H9 (cell line): ENCODE data around the gene LCP1. TPM values are rescaled to one million over a fixed set of nuclear protein-coding genes. Genes with fewer than 3 reads are reported as not detected.

Experiments used
- DNase-seq: peaks from one replicate; pipeline ENCODE4 v3.0.0-alpha.2; 2017
- H2AFZ ChIP-seq: one replicate; pipeline ENCODE4 v1.6.1; 2013; ENCODE audit warnings: mild to moderate bottlenecking, low read length, control low read depth, moderate library complexity
- H2AK5ac ChIP-seq: 2 replicates; pipeline ENCODE4 v1.6.1; 2013; ENCODE audit warnings: low read length, control low read depth, mixed read lengths; ENCODE audit not compliant: insufficient read length
- H2BK120ac ChIP-seq: one replicate; pipeline ENCODE4 v1.6.1; 2013; ENCODE audit warnings: low read depth, mild to moderate bottlenecking, low read length, control low read depth, inconsistent platforms; ENCODE audit not compliant: poor library complexity, severe bottlenecking
- H2BK12ac ChIP-seq: 2 replicates; pipeline ENCODE4 v1.6.1; 2013; ENCODE audit warnings: low read length, control low read depth, mixed read lengths, low read depth; ENCODE audit not compliant: insufficient read length
- H2BK15ac ChIP-seq: 2 replicates; pipeline ENCODE4 v1.6.1; 2013; ENCODE audit warnings: low read depth, low read length, control low read depth
- H2BK20ac ChIP-seq: one replicate; pipeline ENCODE4 v1.6.1; 2013; ENCODE audit warnings: low read depth, mild to moderate bottlenecking, low read length, control low read depth, inconsistent platforms; ENCODE audit not compliant: poor library complexity, severe bottlenecking
- H2BK5ac ChIP-seq: 2 replicates; pipeline ENCODE4 v1.6.1; 2013; ENCODE audit warnings: low read length, control low read depth, mixed read lengths; ENCODE audit not compliant: insufficient read length
- H3K14ac ChIP-seq: 2 replicates; pipeline ENCODE4 v1.6.1; 2013; ENCODE audit warnings: low read length, control low read depth; ENCODE audit not compliant: insufficient read depth
- H3K18ac ChIP-seq: 2 replicates; pipeline ENCODE4 v1.6.1; 2013; ENCODE audit warnings: low read depth, mild to moderate bottlenecking, mixed read lengths, low read length, control low read depth; ENCODE audit not compliant: insufficient read length
- H3K23ac ChIP-seq: 2 replicates; pipeline ENCODE4 v1.6.1; 2013; ENCODE audit warnings: low read length, control low read depth, mixed read lengths, low read depth; ENCODE audit not compliant: insufficient read length
- H3K23me2 ChIP-seq: 2 replicates; pipeline ENCODE4 v1.6.1; 2013; ENCODE audit warnings: low read depth, mild to moderate bottlenecking, mixed read lengths, low read length, control low read depth; ENCODE audit not compliant: insufficient read length, poor library complexity, severe bottlenecking
- H3K27ac ChIP-seq: 2 replicates; pipeline ENCODE4 v1.5.1; 2013; ENCODE audit warnings: low read length, control low read depth, mixed read lengths, low read depth; ENCODE audit not compliant: insufficient read length
- H3K27me3 ChIP-seq: 2 replicates; pipeline ENCODE4 v1.6.1; 2013; ENCODE audit warnings: low read length, control low read depth, inconsistent platforms; ENCODE audit not compliant: insufficient read depth
- H3K4ac ChIP-seq: 2 replicates; pipeline ENCODE4 v1.6.1; 2013; ENCODE audit warnings: low read depth, mild to moderate bottlenecking, control low read depth, inconsistent platforms, low read length, moderate library complexity
- H3K4me1 ChIP-seq: 2 replicates; pipeline ENCODE4 v1.6.1; 2013; ENCODE audit warnings: low read length, control low read depth, inconsistent platforms; ENCODE audit not compliant: insufficient read depth
- H3K4me2 ChIP-seq: 2 replicates; pipeline ENCODE4 v1.6.1; 2013; ENCODE audit warnings: low read length, control low read depth, mixed read lengths; ENCODE audit not compliant: insufficient read length, insufficient read depth
- H3K56ac ChIP-seq: 2 replicates; pipeline ENCODE4 v1.6.1; 2013; ENCODE audit warnings: low read depth, mild to moderate bottlenecking, mixed read lengths, low read length, control low read depth; ENCODE audit not compliant: insufficient read length
- H3K79me1 ChIP-seq: 2 replicates; pipeline ENCODE4 v1.6.1; 2013; ENCODE audit warnings: low read depth, mild to moderate bottlenecking, moderate library complexity, low read length, control low read depth, inconsistent platforms; ENCODE audit not compliant: insufficient read depth, poor library complexity, severe bottlenecking
- H3K79me2 ChIP-seq: 2 replicates; pipeline ENCODE4 v1.6.1; 2013; ENCODE audit warnings: low read length, control low read depth, inconsistent platforms; ENCODE audit not compliant: insufficient read depth
- H3K9ac ChIP-seq: 2 replicates; pipeline ENCODE4 v1.6.1; 2013; ENCODE audit warnings: low read length, control low read depth, mixed read lengths; ENCODE audit not compliant: insufficient read length; ENCODE audit errors: extremely low read depth
- H3K9me3 ChIP-seq: one replicate; pipeline ENCODE4 v1.6.1; 2013; ENCODE audit warnings: low read depth, low read length, inconsistent platforms; ENCODE audit not compliant: control insufficient read depth
- H3T11ph ChIP-seq: one replicate; pipeline ENCODE4 v1.6.1; 2013; ENCODE audit warnings: mild to moderate bottlenecking, low read length, control low read depth, inconsistent platforms
- H4K20me1 ChIP-seq: one replicate; pipeline ENCODE4 v1.6.1; 2013; ENCODE audit not compliant: control insufficient read depth, insufficient read length, insufficient read depth
- H4K5ac ChIP-seq: 2 replicates; pipeline ENCODE4 v1.6.1; 2013; ENCODE audit warnings: low read depth, mild to moderate bottlenecking, mixed read lengths, low read length, control low read depth; ENCODE audit not compliant: insufficient read length
- H4K8ac ChIP-seq: replicated peaks from 2 replicates; pipeline ENCODE4 v1.6.1; 2013; ENCODE audit warnings: low read length, control low read depth, mixed read lengths, low read depth; ENCODE audit not compliant: insufficient read length
- H4K91ac ChIP-seq: 2 replicates; pipeline ENCODE4 v1.6.1; 2013; ENCODE audit warnings: low read depth, mild to moderate bottlenecking, moderate library complexity, mixed read lengths, low read length, control low read depth; ENCODE audit not compliant: insufficient read length
- H3K27ac Mint-ChIP-seq, 3 experiments: 2 replicates in 2 of 3; 3 replicates in 1 of 3; pipeline ENCODE4 v1.8.0; 2020 to 2021; ENCODE audit warnings: mixed read lengths in 3 of 3, mild to moderate bottlenecking in 1 of 3, moderate library complexity in 1 of 3
- H3K27me3 Mint-ChIP-seq: 2 replicates; pipeline ENCODE4 v1.8.0; 2021; ENCODE audit warnings: low read depth, mild to moderate bottlenecking, moderate library complexity, mixed read lengths
- H3K36me3 Mint-ChIP-seq, 3 experiments: 2 replicates in 2 of 3; 3 replicates in 1 of 3; pipeline ENCODE4 v1.8.0; 2020 to 2021; ENCODE audit warnings: low read depth in 3 of 3, mixed read lengths in 3 of 3; ENCODE audit not compliant: insufficient read depth in 1 of 3
- H3K4me1 Mint-ChIP-seq, 2 experiments: 2 replicates each; pipeline ENCODE4 v1.8.0; 2020; ENCODE audit warnings: mixed read lengths in 2 of 2
- H3K4me3 Mint-ChIP-seq, 2 experiments: 2 replicates in 1 of 2; 3 replicates in 1 of 2; pipeline ENCODE4 v1.8.0; 2020 to 2021; ENCODE audit warnings: mild to moderate bottlenecking in 2 of 2, mixed read lengths in 2 of 2, moderate library complexity in 1 of 2
- H3K9me3 Mint-ChIP-seq, 2 experiments: 2 replicates in 1 of 2; 3 replicates in 1 of 2; pipeline ENCODE4 v1.8.0; 2020; ENCODE audit warnings: mild to moderate bottlenecking in 2 of 2, mixed read lengths in 2 of 2, moderate library complexity in 1 of 2
- WGBS: extraction: QIAGEN DNeasy Blood & Tissue Kit; methylation state at CpG from one replicate; pipeline ENCODE4 v1.1.7; 2013; ENCODE audit warnings: missing lambda C conversion rate, low lambda C conversion rate, mixed read lengths; ENCODE audit not compliant: insufficient read length; ENCODE audit errors: extremely low coverage; 5-methylcytosine and 5-hydroxymethylcytosine counted together
- total RNA-seq: library from RNA; stranded (reverse); gene quantifications from 2 replicates; pipeline ENCODE4 v1.2.1, GENCODE V29; 2021
- TF ChIP-seq, protein P1 (sequence below): fragments of 200-600 bp; sonication (generic); conservative IDR thresholded peaks from 3 replicates; pipeline ENCODE4 v1.8.0; 2021; ENCODE audit warnings: antibody characterized with exemption, mild to moderate bottlenecking

LCP1 gene
- total RNA-seq, 1 experiment from 2014 or later = 0.81 TPM

DNA sequence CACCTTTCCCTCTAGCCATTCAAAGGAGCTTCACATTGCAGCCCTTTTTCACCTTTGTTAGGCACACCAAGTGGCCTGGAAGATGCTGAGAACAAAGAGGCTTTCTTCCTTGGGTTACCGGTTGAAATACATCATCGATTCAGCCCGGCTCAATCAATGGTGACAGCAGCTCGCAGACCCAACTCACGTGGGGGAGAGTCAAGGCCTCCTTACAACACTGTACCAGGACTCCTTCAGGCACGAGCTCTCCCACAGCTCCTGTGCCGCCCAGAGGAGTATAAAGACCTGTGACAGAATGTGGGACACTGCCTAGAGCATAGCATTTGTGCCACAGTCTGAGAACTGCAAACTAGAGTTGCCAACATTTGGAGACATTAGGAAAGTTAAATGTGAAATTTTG, 25.9 kb upstream of the LCP1 start:
- H3T11ph ChIP-seq = no peak overlapping the region
- no peaks in the 10 kb centered on the region; the same call in 1 of the 2 replicates for H3K27me3 ChIP-seq
- H2AFZ ChIP-seq = no peak overlapping the region
- H3K27ac Mint-ChIP-seq = no peak overlapping the region
- no peak overlapping the region for H2BK5ac ChIP-seq
- H3K14ac ChIP-seq = no peak overlapping the region
- H3K4me1 Mint-ChIP-seq = peaks cover 18% of the 10 kb centered on the region in 2 experiments
- H3K27ac ChIP-seq = no peak overlapping the region
- H3K9ac ChIP-seq = no peak overlapping the region
- H2BK12ac ChIP-seq = no peak overlapping the region
- no peaks in the 10 kb centered on the region for H3K36me3 Mint-ChIP-seq
- H3K4me3 Mint-ChIP-seq = no peak overlapping the region
- peaks cover 12% of the 10 kb centered on the region for H3K23me2 ChIP-seq
- DNase-seq = no peak
- H4K8ac ChIP-seq = no peak overlapping the region
- no peak overlapping the region for H2AK5ac ChIP-seq
- no peak overlapping the region for H2BK120ac ChIP-seq
- no peak overlapping the region for H3K56ac ChIP-seq
- H3K79me1 ChIP-seq = no peaks in the 10 kb centered on the region
- TF ChIP-seq, protein P1, sequence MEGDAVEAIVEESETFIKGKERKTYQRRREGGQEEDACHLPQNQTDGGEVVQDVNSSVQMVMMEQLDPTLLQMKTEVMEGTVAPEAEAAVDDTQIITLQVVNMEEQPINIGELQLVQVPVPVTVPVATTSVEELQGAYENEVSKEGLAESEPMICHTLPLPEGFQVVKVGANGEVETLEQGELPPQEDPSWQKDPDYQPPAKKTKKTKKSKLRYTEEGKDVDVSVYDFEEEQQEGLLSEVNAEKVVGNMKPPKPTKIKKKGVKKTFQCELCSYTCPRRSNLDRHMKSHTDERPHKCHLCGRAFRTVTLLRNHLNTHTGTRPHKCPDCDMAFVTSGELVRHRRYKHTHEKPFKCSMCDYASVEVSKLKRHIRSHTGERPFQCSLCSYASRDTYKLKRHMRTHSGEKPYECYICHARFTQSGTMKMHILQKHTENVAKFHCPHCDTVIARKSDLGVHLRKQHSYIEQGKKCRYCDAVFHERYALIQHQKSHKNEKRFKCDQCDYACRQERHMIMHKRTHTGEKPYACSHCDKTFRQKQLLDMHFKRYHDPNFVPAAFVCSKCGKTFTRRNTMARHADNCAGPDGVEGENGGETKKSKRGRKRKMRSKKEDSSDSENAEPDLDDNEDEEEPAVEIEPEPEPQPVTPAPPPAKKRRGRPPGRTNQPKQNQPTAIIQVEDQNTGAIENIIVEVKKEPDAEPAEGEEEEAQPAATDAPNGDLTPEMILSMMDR = no peak
- H4K91ac ChIP-seq = no peak overlapping the region
- H4K20me1 ChIP-seq = no peaks in the 10 kb centered on the region
- no peaks in the 10 kb centered on the region for H3K9me3 Mint-ChIP-seq
- H2BK15ac ChIP-seq = no peak overlapping the region
- H3K79me2 ChIP-seq = no peaks in the 10 kb centered on the region
- H3K4ac ChIP-seq = no peak overlapping the region
- H4K5ac ChIP-seq = no peak overlapping the region
- WGBS = no CpG with 5 or more reads among the region's 7 CpGs
- H3K23ac ChIP-seq = no peak overlapping the region
- no peaks in the 10 kb centered on the region for H3K9me3 ChIP-seq
- H3K4me2 ChIP-seq = no peak overlapping the region
- no peak overlapping the region for H3K18ac ChIP-seq
- no peak overlapping the region for H2BK20ac ChIP-seq
- no peaks in the 10 kb centered on the region for H3K4me1 ChIP-seq
- peaks cover 21% of the 10 kb centered on the region for H3K27me3 Mint-ChIP-seq
